Activated CD8-positive, alpha-beta T cell treated with anti-CD3 and anti-CD28 coated beads for 36 hours (primary cell): ENCODE data around the gene ZNF654. TPM values are rescaled to one million over a fixed set of nuclear protein-coding genes. Genes with fewer than 3 reads are reported as not detected.
A peak's percentile ranks its signal among the peaks of the same experiment; 100 is the strongest.
"Not testable (repeated sequence)": the region's sequence is repeated elsewhere in the genome, so short reads cannot be mapped to it uniquely, and the experiment has no call there.

Experiments used
- ATAC-seq: fragments of 200-7000 bp; cut with Tn5 transposase; one replicate; pipeline ENCODE4 v1.10.0; 2021; ENCODE audit warnings: mild to moderate bottlenecking, moderate library complexity
- CTCF ChIA-PET: fragments of 350-600 bp; sonication (Branson Sonifier 250); formaldehyde crosslinking; loops from one replicate; lab custom pipeline; 2021; ENCODE audit warnings: antibody characterized with exemption; lab: Charles Lee
- POLR2A ChIA-PET: fragments of 350-600 bp; sonication (Branson Sonifier 250); formaldehyde crosslinking; loops from one replicate; lab custom pipeline; 2021; ENCODE audit warnings: antibody characterized with exemption; lab: Charles Lee
- DNase-seq: peaks from one replicate; pipeline ENCODE4 v3.0.0-alpha.2; 2020
- H3K27ac Mint-ChIP-seq: one replicate; pipeline ENCODE4 v1.8.0; 2021; ENCODE audit warnings: mild to moderate bottlenecking, mixed read lengths
- H3K27me3 Mint-ChIP-seq: one replicate; pipeline ENCODE4 v1.8.0; 2021; ENCODE audit warnings: mixed read lengths
- H3K36me3 Mint-ChIP-seq: one replicate; pipeline ENCODE4 v1.8.0; 2021; ENCODE audit warnings: low read depth, mixed read lengths
- H3K4me1 Mint-ChIP-seq: one replicate; pipeline ENCODE4 v1.8.0; 2021; ENCODE audit warnings: low read depth, mixed read lengths
- H3K4me3 Mint-ChIP-seq: one replicate; pipeline ENCODE4 v1.8.0; 2021; ENCODE audit warnings: mild to moderate bottlenecking, moderate library complexity, mixed read lengths
- H3K9me3 Mint-ChIP-seq: one replicate; pipeline ENCODE4 v1.8.0; 2021; ENCODE audit warnings: mixed read lengths
- CTCF ChIP-seq: fragments of 200-600 bp; IDR thresholded peaks from one replicate; pipeline ENCODE4 v1.8.0; 2022; ENCODE audit warnings: antibody characterized with exemption, mild to moderate bottlenecking
- intact Hi-C: fragments of 100-400 bp; cut with micrococcal nuclease; formaldehyde crosslinking; loops from one replicate; pipeline ENCODE4 v1.10.0; 2022
- total RNA-seq, 2 experiments: library from RNA; stranded (reverse); gene quantifications; one replicate each; pipeline ENCODE4 v1.2.3, GENCODE V29; 2021

The ZNF654 gene
- total RNA-seq, 2 experiments from 2014 or later, result 20.2 to 21.0 TPM

- CTCF ChIA-PET, result interaction anchor here (0.6 to 1.5 kb wide), 7 partner anchors 13 to 424 kb away, joined by 3 to 4 read pairs (median 3); no protein-coding TSS in a partner anchor
- no peak overlapping the region for H3K27ac Mint-ChIP-seq
- intact Hi-C loops, result loop anchor here (5.0 to 10.0 kb wide), 2 partner anchors 408 to 826 kb away; no protein-coding TSS in a partner anchor
- no peaks in the 10 kb centered on the region for H3K36me3 Mint-ChIP-seq
- DNase-seq (peak; percentile 54), ATAC-seq (peak; percentile 45)
- no peak overlapping the region for H3K4me3 Mint-ChIP-seq
- POLR2A ChIA-PET, result no interaction called here
- peaks cover 9% of the 10 kb centered on the region for H3K9me3 Mint-ChIP-seq
- peaks cover 3% of the 10 kb centered on the region for H3K4me1 Mint-ChIP-seq
- TF ChIP-seq CTCF, result peak; percentile 71
- H3K27me3 Mint-ChIP-seq, result no peaks in the 10 kb centered on the region
Observed at GRCh38 chr3:88180398-88180999, 121.4 kb downstream of the ZNF654 start.

GRCh38 chr3:88182165-88182918 is 123.3 kb downstream of the ZNF654 start:
- H3K9me3 Mint-ChIP-seq, CTCF ChIA-PET, H3K27me3 Mint-ChIP-seq, POLR2A ChIA-PET, H3K27ac Mint-ChIP-seq, DNase-seq, ATAC-seq, H3K4me1 Mint-ChIP-seq, H3K4me3 Mint-ChIP-seq, H3K36me3 Mint-ChIP-seq: not testable (repeated sequence)
- intact Hi-C loops, result loop anchor here (5.0 to 10.0 kb wide), 2 partner anchors 410 to 828 kb away; no protein-coding TSS in a partner anchor

GRCh38 chr3:88188436-88188835 is 129.4 kb downstream of the ZNF654 start:
- H3K36me3 Mint-ChIP-seq, result no peaks in the 10 kb centered on the region
- H3K27me3 Mint-ChIP-seq, result no peaks in the 10 kb centered on the region
- POLR2A ChIA-PET, result no interaction called here
- DNase-seq (no peak), ATAC-seq (no peak)
- peaks cover 14% of the 10 kb centered on the region for H3K9me3 Mint-ChIP-seq
- H3K4me1 Mint-ChIP-seq, result peaks cover 8% of the 10 kb centered on the region
- CTCF ChIA-PET, result no interaction called here
- no peak overlapping the region for H3K27ac Mint-ChIP-seq
- H3K4me3 Mint-ChIP-seq, result no peak overlapping the region
- no peak for TF ChIP-seq CTCF
- intact Hi-C loops, result loop anchor here (10.0 kb wide), 1 partner anchor 834 kb away; no protein-coding TSS in a partner anchor

GRCh38 chr3:88189361-88189810 is 130.3 kb downstream of the ZNF654 start:
- ATAC-seq, result peak; percentile 92
- peak; percentile 41 for DNase-seq
- ChIA-PET CTCF (no interaction called here), POLR2A (interaction anchor here (1.1 kb wide), 1 partner anchor 39 kb away, joined by 4 read pairs; the partner anchor contains the start of gene C3orf38)
- Mint-ChIP-seq H3K27me3 (no peaks in the 10 kb centered on the region), H3K36me3 (no peaks in the 10 kb centered on the region), H3K4me3 (no peak overlapping the region), H3K9me3 (peaks cover 13% of the 10 kb centered on the region), H3K27ac (no peak overlapping the region), H3K4me1 (peaks cover 8% of the 10 kb centered on the region)
- intact Hi-C loops, result loop anchor here (10.0 kb wide), 1 partner anchor 835 kb away; no protein-coding TSS in a partner anchor
- no peak for TF ChIP-seq CTCF

GRCh38 chr3:88191872-88192409 is 132.9 kb downstream of the ZNF654 start:
- H3K9me3 Mint-ChIP-seq, result peaks cover 5% of the 10 kb centered on the region
- H3K27me3 Mint-ChIP-seq, result peaks cover 2% of the 10 kb centered on the region
- ATAC-seq, result no peak
- no peak for TF ChIP-seq CTCF
- no peak for DNase-seq
- ChIA-PET CTCF (no interaction called here), POLR2A (no interaction called here)
- intact Hi-C loops, result no loop called here
- no peak overlapping the region for H3K27ac Mint-ChIP-seq
- H3K36me3 Mint-ChIP-seq, result no peaks in the 10 kb centered on the region
- H3K4me1 Mint-ChIP-seq, result peaks cover 11% of the 10 kb centered on the region
- H3K4me3 Mint-ChIP-seq, result no peak overlapping the region
